Heart left ventricle (tissue), 16 donors: ENCODE results near the gene PTTG1. TPM values are rescaled to one million over a fixed set of nuclear protein-coding genes. Genes with fewer than 3 reads are reported as not detected.

Source experiments
- ATAC-seq, 4 donors: fragments of 200-7000 bp; cut with Tn5 transposase; one replicate each; pipeline ENCODE4 v1.9.1; 2020 to 2022; ENCODE audit warnings: moderate library complexity in 4 of 4, mild to moderate bottlenecking in 3 of 4, moderate number of reproducible peaks in 1 of 4
- DNase-seq, 5 donors: peaks; one replicate each; pipeline ENCODE4 v3.0.0-alpha.2; 2020
- H3K27ac ChIP-seq, 12 donors: fragments of 200-600 bp; sonication (generic) in 4 of 12; one replicate each; pipeline versions ENCODE4 v1.5.0 to v1.8.0; 2016 to 2022; ENCODE audit warnings: mild to moderate bottlenecking in 2 of 12
- H3K27me3 ChIP-seq, 9 donors: fragments of 200-600 bp; sonication (generic) in 2 of 9; one replicate each; pipeline versions ENCODE4 v1.5.1 to v1.8.0; 2016 to 2022; ENCODE audit warnings: mild to moderate bottlenecking in 3 of 9
- H3K36me3 ChIP-seq, 9 donors: fragments of 200-600 bp; sonication (generic) in 2 of 9; one replicate each; pipeline versions ENCODE4 v1.5.0 to v1.8.0; 2018 to 2022; ENCODE audit warnings: mild to moderate bottlenecking in 2 of 9
- H3K4me1 ChIP-seq, 12 donors: fragments of 200-600 bp; sonication (generic) in 4 of 12; one replicate each; pipeline versions ENCODE4 v1.5.0 to v1.8.0; 2016 to 2022; ENCODE audit warnings: mild to moderate bottlenecking in 3 of 12
- H3K4me3 ChIP-seq, 12 donors: fragments of 200-600 bp; sonication (generic) in 4 of 12; one replicate each; pipeline versions ENCODE4 v1.5.0 to v1.8.0; 2017 to 2022; ENCODE audit warnings: mild to moderate bottlenecking in 9 of 12, moderate library complexity in 4 of 12
- H3K9me3 ChIP-seq, 12 donors: fragments of 200-600 bp; sonication (generic) in 4 of 12; one replicate each; pipeline versions ENCODE4 v1.5.0 to v1.8.0; 2016 to 2022; ENCODE audit warnings: mild to moderate bottlenecking in 1 of 12
- CTCF ChIP-seq, 12 donors: fragments of 200-600 bp; sonication (generic) in 4 of 12; IDR thresholded peaks; one replicate each; pipeline versions ENCODE4 v1.5.0 to v1.8.0; 2018 to 2022; ENCODE audit warnings: antibody characterized with exemption in 12 of 12, mild to moderate bottlenecking in 5 of 12
- POLR2A ChIP-seq, 2 donors: fragments of 450-650 bp; IDR thresholded peaks; one replicate each; pipeline ENCODE4 v1.6.1; 2017; ENCODE audit warnings: antibody characterized with exemption in 2 of 2, mild to moderate bottlenecking in 2 of 2, moderate library complexity in 2 of 2
- WGBS, 4 donors: extraction: QIAGEN DNeasy Blood & Tissue Kit in 2 of 4; methylation state at CpG; one replicate each; pipeline versions ENCODE4 v1.1.5 to v1.1.7; 2013 to 2018; 5-methylcytosine and 5-hydroxymethylcytosine counted together
- intact Hi-C, 10 donors: fragments of 100-400 bp; cut with DNase I; formaldehyde crosslinking; loops; one replicate each; pipeline versions ENCODE4 v1.11.1 to v1.14.2; 2022
- polyA plus RNA-seq, 2 donors: library from polyadenylated mRNA; stranded (reverse); fragments of 200-250 nt; gene quantifications; one replicate each; pipeline ENCODE4 v1.2.3, GENCODE V29; 2013
- total RNA-seq, 9 donors: library from RNA; depleted of rRNA in 2 of 9; stranded (reverse); fragments of >200 nt in 2 of 9; fragmentation: NEBNext Ultra II Directional in 3 of 9; extraction: Animal tissue kit (Norgen Biotek cat#: 25700) in 3 of 9; gene quantifications; one replicate each; pipeline versions ENCODE4 v1.1.0 to v1.2.4, GENCODE V29; 2016 to 2023
- donor health status: ischemic (EF 13 %, LVEDD 7.1; RV severe dilation, severe dysfunction).
- donor health status: healthy with polysubstance abuse.
- donor health status: DM: no; HTN: yes; CAD: no.
- donor health status: DM: no; HTN: no; CAD: no.
- donor health status: ischemic (EF 25% LVEDD 6.9; RV normal size, moderate dysfunction).
- donor health status: ischemic (EF 25% LVEDD 5.7; RV mildly dilated, moderate dysfunction).
- donor health status: healthy.
- donor health status: DM: yes; HTN: yes; CAD: no.
- donor health status: ischemic (EF 35%, LVEDD 5.7; RV mildly dilated, moderate dysfunction).
- donor health status: nonischemic (EF 11% LVEDD 7.7; RV severe dilation, severe dysfunction).
- donor health status: DM: yes; HTN: yes; CAD: no.
- donor health status: PGD.
- donor health status: ischemic (EF 29% LVEDD 5.4; RV normal size, mild dysfunction).
- donor health status: nonischemic (EF 23%, LVEDD 6.1; RV moderate dilation, normal function).

PTTG1 gene
- total and polyA plus RNA-seq, 11 donors = 0.70 to 22.9 (median 1.7) TPM

GRCh38 chr5:160377651-160378050 lies 44.0 kb upstream of the PTTG1 start:
- H3K9me3 ChIP-seq = no peaks in the 10 kb centered on the region

GRCh38 chr5:160378330-160378729 lies 43.3 kb upstream of the PTTG1 start:
- no peak overlapping the region for H3K27ac ChIP-seq
- whole genome bisulfite sequencing, 4 donors = 60 to 69% (median 62%) methylated on average over 2 of the region's 2 CpGs
- no peak overlapping the region for H3K4me3 ChIP-seq
- no peaks in the 10 kb centered on the region for H3K9me3 ChIP-seq
- ATAC-seq (no peak), DNase-seq (no peak)
- no peaks in the 10 kb centered on the region for H3K36me3 ChIP-seq
- TF ChIP-seq POLR2A (IDR thresholded peaks at IDR 0.05) (no peak), CTCF (IDR thresholded peaks at IDR 0.05) (no peak)
- peaks cover 0 to 2% (median 0%) of the 10 kb centered on the region in 9 donors for H3K27me3 ChIP-seq
- intact Hi-C loops = no loop called here
- H3K4me1 ChIP-seq = peaks cover 0 to 12% (median 0%) of the 10 kb centered on the region in 12 donors

More at GRCh38 chr5:160377651-160378050, 44.0 kb upstream of the PTTG1 start:
- WGBS, 4 donors = 87 to 94% (median 90%) methylated on average over 5 of the region's 5 CpGs
- Histone ChIP-seq H3K4me3 (no peak overlapping the region), H3K27ac (no peak overlapping the region), H3K27me3 (peaks cover 0 to 3% (median 0%) of the 10 kb centered on the region in 9 donors), H3K36me3 (no peaks in the 10 kb centered on the region), H3K4me1 (peaks cover 0 to 12% (median 0%) of the 10 kb centered on the region in 12 donors)
- ATAC-seq = no peak
- intact Hi-C loops = no loop called here
- TF ChIP-seq POLR2A (IDR thresholded peaks at IDR 0.05) (no peak), CTCF (IDR thresholded peaks at IDR 0.05) (no peak)
- DNase-seq = no peak

- ATAC-seq (peak in 1 of 4 donors; percentile 42), DNase-seq (no peak)
- Histone ChIP-seq H3K4me1 (peaks cover 0 to 12% (median 0%) of the 10 kb centered on the region in 12 donors), H3K27ac (no peak overlapping the region), H3K36me3 (no peaks in the 10 kb centered on the region), H3K9me3 (no peaks in the 10 kb centered on the region), H3K4me3 (no peak overlapping the region), H3K27me3 (no peaks in the 10 kb centered on the region)
- WGBS, 4 donors = 45 to 57% (median 54%) methylated on average over 4 of the region's 4 CpGs
- TF ChIP-seq POLR2A (IDR thresholded peaks at IDR 0.05) (no peak), CTCF (IDR thresholded peaks at IDR 0.05) (no peak)
- intact Hi-C loops = no loop called here
These were observed 42.1 kb upstream of the PTTG1 start for GRCh38 chr5:160379511-160379910.

GRCh38 chr5:160380041-160380440 lies 41.6 kb upstream of the PTTG1 start:
- no peak overlapping the region for H3K27ac ChIP-seq
- no peak for ATAC-seq
- no peak for DNase-seq
- H3K36me3 ChIP-seq = no peaks in the 10 kb centered on the region
- WGBS, 4 donors = 81 to 89% (median 84%) methylated on average over 2 of the region's 2 CpGs
- peaks cover 0 to 12% (median 0%) of the 10 kb centered on the region in 12 donors for H3K4me1 ChIP-seq
- no peaks in the 10 kb centered on the region for H3K9me3 ChIP-seq
- intact Hi-C loops = loop anchor here in 1 of 10 donors (10.0 kb wide), 1 partner anchor 355 kb away; no protein-coding TSS in a partner anchor
- TF ChIP-seq POLR2A (IDR thresholded peaks at IDR 0.05) (no peak), CTCF (IDR thresholded peaks at IDR 0.05) (no peak)
- H3K4me3 ChIP-seq = no peak overlapping the region
- H3K27me3 ChIP-seq = no peaks in the 10 kb centered on the region
